GM23338 (cell line): Measurements from ENCODE around the gene PPBP. TPM values are rescaled to one million over a fixed set of nuclear protein-coding genes. Genes with fewer than 3 reads are reported as not detected.

Experiments
- ATAC-seq: fragments of 200-7000 bp; cut with Tn5 transposase; 3 replicates; pipeline ENCODE4 v1.9.1; 2020
- DNase-seq: peaks from one replicate; pipeline ENCODE4 v3.0.0-alpha.2; 2015; ENCODE audit warnings: low spot score
- H2AFZ ChIP-seq: fragments of 200-600 bp; sonication (generic); 2 replicates; pipeline ENCODE4 v1.8.0; 2016; ENCODE audit warnings: antibody characterized with exemption, mild to moderate bottlenecking, moderate library complexity
- H3F3A ChIP-seq: fragments of 200-600 bp; sonication (generic); replicated peaks from 2 replicates; pipeline ENCODE4 v1.8.0; 2017; ENCODE audit warnings: antibody characterized with exemption, mixed run types, low read depth
- H3K27ac ChIP-seq: fragments of 200-600 bp; sonication (generic); 2 replicates; pipeline ENCODE4 v1.6.1; 2016; ENCODE audit warnings: low read depth
- H3K27me3 ChIP-seq: fragments of 200-600 bp; sonication (generic); 2 replicates; pipeline ENCODE4 v1.8.0; 2016; ENCODE audit warnings: mild to moderate bottlenecking, mixed run types, moderate library complexity; ENCODE audit not compliant: insufficient read depth
- H3K36me3 ChIP-seq: fragments of 200-600 bp; sonication (generic); 2 replicates; pipeline ENCODE4 v1.8.0; 2016; ENCODE audit warnings: mild to moderate bottlenecking; ENCODE audit not compliant: insufficient read depth
- H3K4me1 ChIP-seq: fragments of 200-600 bp; sonication (generic); 2 replicates; pipeline ENCODE4 v1.8.0; 2016; ENCODE audit warnings: mild to moderate bottlenecking, moderate library complexity; ENCODE audit not compliant: insufficient read depth
- H3K4me2 ChIP-seq: fragments of 200-600 bp; sonication (generic); 2 replicates; pipeline ENCODE4 v1.7.1; 2017; ENCODE audit warnings: mixed run types
- H3K4me3 ChIP-seq: fragments of 200-600 bp; sonication (generic); 2 replicates; pipeline ENCODE4 v1.6.1; 2016; ENCODE audit warnings: mixed run types
- H3K79me2 ChIP-seq: fragments of 200-600 bp; sonication (generic); replicated peaks from 2 replicates; pipeline ENCODE4 v1.8.0; 2017; ENCODE audit warnings: mild to moderate bottlenecking; ENCODE audit not compliant: insufficient read depth
- H3K9me2 ChIP-seq: fragments of 200-600 bp; sonication (generic); 2 replicates; pipeline ENCODE4 v1.8.0; 2017; ENCODE audit not compliant: insufficient read depth
- H4K20me1 ChIP-seq: fragments of 200-600 bp; sonication (generic); replicated peaks from 2 replicates; pipeline ENCODE4 v1.8.0; 2017; ENCODE audit warnings: mild to moderate bottlenecking; ENCODE audit not compliant: insufficient read depth
- H3K27ac Mint-ChIP-seq: 2 replicates; pipeline ENCODE4 v1.8.0; 2020; ENCODE audit warnings: inconsistent platforms, mild to moderate bottlenecking, moderate library complexity, mixed read lengths
- H3K27me3 Mint-ChIP-seq: 3 replicates; pipeline ENCODE4 v1.8.0; 2022; ENCODE audit warnings: low read depth, mild to moderate bottlenecking, moderate library complexity, mixed read lengths, inconsistent platforms; ENCODE audit not compliant: insufficient read depth, poor library complexity
- H3K36me3 Mint-ChIP-seq: 3 replicates; pipeline ENCODE4 v1.8.0; 2021; ENCODE audit warnings: low read depth, mild to moderate bottlenecking, inconsistent platforms, moderate library complexity, mixed read lengths
- H3K4me1 Mint-ChIP-seq: 3 replicates; pipeline ENCODE4 v1.8.0; 2020; ENCODE audit warnings: mild to moderate bottlenecking, inconsistent platforms, mixed read lengths
- H3K4me3 Mint-ChIP-seq: 3 replicates; pipeline ENCODE4 v1.8.0; 2021; ENCODE audit warnings: moderate library complexity, mild to moderate bottlenecking, inconsistent platforms, mixed read lengths
- H3K9me3 Mint-ChIP-seq: 3 replicates; pipeline ENCODE4 v1.8.0; 2020; ENCODE audit warnings: moderate library complexity, mild to moderate bottlenecking, inconsistent platforms, mixed read lengths
- CREB1 ChIP-seq: fragments of 250-450 bp; sonication (Bioruptor Pico); IDR thresholded peaks from 2 replicates; pipeline ENCODE4 v1.5.0; 2020; ENCODE audit warnings: low read depth, mild to moderate bottlenecking, moderate library complexity
- JUNB ChIP-seq: IDR thresholded peaks from one replicate; pipeline ENCODE4 v1.6.1; 2016; ENCODE audit warnings: antibody characterized with exemption; ENCODE audit not compliant: unreplicated experiment
- NANOG ChIP-seq: IDR thresholded peaks from 2 replicates; pipeline ENCODE4 v1.6.1; 2016; ENCODE audit warnings: antibody characterized with exemption, borderline replicate concordance
- STAT1 ChIP-seq: IDR thresholded peaks from one replicate; pipeline ENCODE4 v1.6.1; 2016; ENCODE audit warnings: antibody characterized with exemption; ENCODE audit not compliant: unreplicated experiment
- polyA plus RNA-seq: library from polyadenylated mRNA; unstranded; fragments of >200 nt; fragmentation: Nextera tagmentation; extraction: Ambion mirVana; gene quantifications from 2 replicates; pipeline ENCODE4 v1.2.1, GENCODE V29; 2016
- total RNA-seq: library from RNA; depleted of rRNA; stranded (reverse); fragments of >200 nt; shearing (Covaris generic); gene quantifications from 2 replicates; pipeline ENCODE4 v1.2.3, GENCODE V29; 2014
- TF ChIP-seq, protein P1 (sequence below): fragments of 250-450 bp; sonication (Bioruptor Pico); IDR thresholded peaks from 2 replicates; pipeline ENCODE4 v1.5.0; 2020; ENCODE audit warnings: mild to moderate bottlenecking, moderate library complexity
- TF ChIP-seq, protein P2 (sequence below), 2 experiments: fragments of 200-600 bp in 1 of 2; sonication (generic) in 1 of 2; conservative IDR thresholded peaks; 2 replicates each; pipeline versions ENCODE4 v1.5.1 to v1.6.1; 2016 to 2017; ENCODE audit warnings: antibody characterized with exemption in 2 of 2, low read depth in 2 of 2, mild to moderate bottlenecking in 2 of 2, moderate library complexity in 1 of 2

The PPBP gene
- total and polyA plus RNA-seq, 2 experiments from 2014 or later, result 0.35 to 0.50 TPM

DNA sequence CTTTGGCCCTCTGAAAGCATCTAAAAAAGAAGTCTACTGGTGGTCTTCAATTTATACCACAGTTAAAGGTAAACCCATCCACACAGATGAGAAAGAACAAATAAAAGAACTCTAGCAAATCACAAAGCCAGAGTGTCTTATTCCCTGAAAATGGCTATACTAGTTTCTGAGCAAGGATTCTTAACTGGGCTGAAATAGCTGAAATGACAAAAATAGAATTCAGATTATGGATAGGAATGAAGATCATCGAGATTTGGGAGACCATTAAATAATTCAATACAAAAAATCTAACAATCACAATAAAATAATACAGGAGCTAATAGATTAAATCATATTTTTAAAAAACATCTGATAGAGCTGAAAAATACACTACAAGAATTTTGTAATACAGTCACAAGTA is 18.0 kb downstream of the PPBP start (continued):
- TF ChIP-seq, protein P1, sequence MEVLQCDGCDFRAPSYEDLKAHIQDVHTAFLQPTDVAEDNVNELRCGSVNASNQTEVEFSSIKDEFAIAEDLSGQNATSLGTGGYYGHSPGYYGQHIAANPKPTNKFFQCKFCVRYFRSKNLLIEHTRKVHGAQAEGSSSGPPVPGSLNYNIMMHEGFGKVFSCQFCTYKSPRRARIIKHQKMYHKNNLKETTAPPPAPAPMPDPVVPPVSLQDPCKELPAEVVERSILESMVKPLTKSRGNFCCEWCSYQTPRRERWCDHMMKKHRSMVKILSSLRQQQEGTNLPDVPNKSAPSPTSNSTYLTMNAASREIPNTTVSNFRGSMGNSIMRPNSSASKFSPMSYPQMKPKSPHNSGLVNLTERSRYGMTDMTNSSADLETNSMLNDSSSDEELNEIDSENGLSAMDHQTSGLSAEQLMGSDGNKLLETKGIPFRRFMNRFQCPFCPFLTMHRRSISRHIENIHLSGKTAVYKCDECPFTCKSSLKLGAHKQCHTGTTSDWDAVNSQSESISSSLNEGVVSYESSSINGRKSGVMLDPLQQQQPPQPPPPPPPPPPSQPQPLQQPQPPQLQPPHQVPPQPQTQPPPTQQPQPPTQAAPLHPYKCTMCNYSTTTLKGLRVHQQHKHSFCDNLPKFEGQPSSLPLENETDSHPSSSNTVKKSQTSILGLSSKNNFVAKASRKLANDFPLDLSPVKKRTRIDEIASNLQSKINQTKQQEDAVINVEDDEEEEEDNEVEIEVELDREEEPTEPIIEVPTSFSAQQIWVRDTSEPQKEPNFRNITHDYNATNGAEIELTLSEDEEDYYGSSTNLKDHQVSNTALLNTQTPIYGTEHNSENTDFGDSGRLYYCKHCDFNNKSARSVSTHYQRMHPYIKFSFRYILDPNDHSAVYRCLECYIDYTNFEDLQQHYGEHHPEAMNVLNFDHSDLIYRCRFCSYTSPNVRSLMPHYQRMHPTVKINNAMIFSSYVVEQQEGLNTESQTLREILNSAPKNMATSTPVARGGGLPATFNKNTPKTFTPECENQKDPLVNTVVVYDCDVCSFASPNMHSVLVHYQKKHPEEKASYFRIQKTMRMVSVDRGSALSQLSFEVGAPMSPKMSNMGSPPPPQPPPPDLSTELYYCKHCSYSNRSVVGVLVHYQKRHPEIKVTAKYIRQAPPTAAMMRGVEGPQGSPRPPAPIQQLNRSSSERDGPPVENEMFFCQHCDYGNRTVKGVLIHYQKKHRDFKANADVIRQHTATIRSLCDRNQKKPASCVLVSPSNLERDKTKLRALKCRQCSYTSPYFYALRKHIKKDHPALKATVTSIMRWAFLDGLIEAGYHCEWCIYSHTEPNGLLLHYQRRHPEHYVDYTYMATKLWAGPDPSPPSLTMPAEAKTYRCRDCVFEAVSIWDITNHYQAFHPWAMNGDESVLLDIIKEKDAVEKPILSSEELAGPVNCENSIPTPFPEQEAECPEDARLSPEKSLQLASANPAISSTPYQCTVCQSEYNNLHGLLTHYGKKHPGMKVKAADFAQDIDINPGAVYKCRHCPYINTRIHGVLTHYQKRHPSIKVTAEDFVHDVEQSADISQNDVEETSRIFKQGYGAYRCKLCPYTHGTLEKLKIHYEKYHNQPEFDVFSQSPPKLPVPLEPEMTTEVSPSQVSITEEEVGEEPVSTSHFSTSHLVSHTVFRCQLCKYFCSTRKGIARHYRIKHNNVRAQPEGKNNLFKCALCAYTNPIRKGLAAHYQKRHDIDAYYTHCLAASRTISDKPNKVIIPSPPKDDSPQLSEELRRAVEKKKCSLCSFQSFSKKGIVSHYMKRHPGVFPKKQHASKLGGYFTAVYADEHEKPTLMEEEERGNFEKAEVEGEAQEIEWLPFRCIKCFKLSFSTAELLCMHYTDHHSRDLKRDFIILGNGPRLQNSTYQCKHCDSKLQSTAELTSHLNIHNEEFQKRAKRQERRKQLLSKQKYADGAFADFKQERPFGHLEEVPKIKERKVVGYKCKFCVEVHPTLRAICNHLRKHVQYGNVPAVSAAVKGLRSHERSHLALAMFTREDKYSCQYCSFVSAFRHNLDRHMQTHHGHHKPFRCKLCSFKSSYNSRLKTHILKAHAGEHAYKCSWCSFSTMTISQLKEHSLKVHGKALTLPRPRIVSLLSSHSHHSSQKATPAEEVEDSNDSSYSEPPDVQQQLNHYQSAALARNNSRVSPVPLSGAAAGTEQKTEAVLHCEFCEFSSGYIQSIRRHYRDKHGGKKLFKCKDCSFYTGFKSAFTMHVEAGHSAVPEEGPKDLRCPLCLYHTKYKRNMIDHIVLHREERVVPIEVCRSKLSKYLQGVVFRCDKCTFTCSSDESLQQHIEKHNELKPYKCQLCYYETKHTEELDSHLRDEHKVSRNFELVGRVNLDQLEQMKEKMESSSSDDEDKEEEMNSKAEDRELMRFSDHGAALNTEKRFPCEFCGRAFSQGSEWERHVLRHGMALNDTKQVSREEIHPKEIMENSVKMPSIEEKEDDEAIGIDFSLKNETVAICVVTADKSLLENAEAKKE (CRISPR knock-in tag), result no peak
- TF ChIP-seq NANOG, result no peak
- TF ChIP-seq JUNB, result no peak
- TF ChIP-seq, protein P2, sequence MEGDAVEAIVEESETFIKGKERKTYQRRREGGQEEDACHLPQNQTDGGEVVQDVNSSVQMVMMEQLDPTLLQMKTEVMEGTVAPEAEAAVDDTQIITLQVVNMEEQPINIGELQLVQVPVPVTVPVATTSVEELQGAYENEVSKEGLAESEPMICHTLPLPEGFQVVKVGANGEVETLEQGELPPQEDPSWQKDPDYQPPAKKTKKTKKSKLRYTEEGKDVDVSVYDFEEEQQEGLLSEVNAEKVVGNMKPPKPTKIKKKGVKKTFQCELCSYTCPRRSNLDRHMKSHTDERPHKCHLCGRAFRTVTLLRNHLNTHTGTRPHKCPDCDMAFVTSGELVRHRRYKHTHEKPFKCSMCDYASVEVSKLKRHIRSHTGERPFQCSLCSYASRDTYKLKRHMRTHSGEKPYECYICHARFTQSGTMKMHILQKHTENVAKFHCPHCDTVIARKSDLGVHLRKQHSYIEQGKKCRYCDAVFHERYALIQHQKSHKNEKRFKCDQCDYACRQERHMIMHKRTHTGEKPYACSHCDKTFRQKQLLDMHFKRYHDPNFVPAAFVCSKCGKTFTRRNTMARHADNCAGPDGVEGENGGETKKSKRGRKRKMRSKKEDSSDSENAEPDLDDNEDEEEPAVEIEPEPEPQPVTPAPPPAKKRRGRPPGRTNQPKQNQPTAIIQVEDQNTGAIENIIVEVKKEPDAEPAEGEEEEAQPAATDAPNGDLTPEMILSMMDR (conservative IDR thresholded peaks at IDR 0.05; ENCODE audit: low read depth in 2 of 2), result no peak
- no peak for TF ChIP-seq CREB1 (CRISPR knock-in tag)

DNA sequence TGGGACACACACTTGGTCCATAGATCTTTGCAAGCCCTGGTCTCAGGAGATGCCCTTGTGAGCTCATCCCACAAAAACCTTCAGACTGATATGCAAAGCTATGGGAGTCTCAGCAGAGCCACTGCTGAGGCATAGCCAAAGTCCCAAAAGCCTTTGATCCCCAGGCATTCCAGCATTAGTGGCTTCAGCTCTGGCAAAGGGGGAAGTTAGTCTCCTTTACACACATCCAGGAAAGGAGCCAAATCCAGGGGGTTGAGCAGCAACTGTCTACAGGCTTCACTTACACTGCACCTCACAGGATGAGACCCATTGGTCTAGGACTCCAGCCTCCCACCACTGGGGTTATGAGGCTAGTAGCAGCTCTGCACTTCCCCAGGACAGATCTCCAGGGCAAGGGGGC is 20.1 kb downstream of the PPBP start:
- DNase-seq, result no peak
- H3K27me3 ChIP-seq, result no peaks in the 10 kb centered on the region
- H3K4me1 ChIP-seq, result no peaks in the 10 kb centered on the region
- H3K9me2 ChIP-seq, result peaks cover 34% of the 10 kb centered on the region
- no peak for ATAC-seq
- H3F3A ChIP-seq, result no peaks in the 10 kb centered on the region
- TF ChIP-seq STAT1, result no peak
- peaks cover 36% of the 10 kb centered on the region for H3K36me3 Mint-ChIP-seq
- H3K79me2 ChIP-seq, result no peaks in the 10 kb centered on the region
- H4K20me1 ChIP-seq, result no peaks in the 10 kb centered on the region
- no peaks in the 10 kb centered on the region for H3K36me3 ChIP-seq
- H3K27ac Mint-ChIP-seq, result no peak overlapping the region
- no peak overlapping the region for H3K4me2 ChIP-seq
- peaks cover 3% of the 10 kb centered on the region for H3K4me1 Mint-ChIP-seq
- H3K4me3 ChIP-seq, result no peak overlapping the region
- H3K9me3 Mint-ChIP-seq, result peaks cover 45% of the 10 kb centered on the region
- no peak overlapping the region for H3K4me3 Mint-ChIP-seq
- H2AFZ ChIP-seq, result no peak overlapping the region
- H3K27me3 Mint-ChIP-seq, result peaks cover 6% of the 10 kb centered on the region
- H3K27ac ChIP-seq, result no peak overlapping the region
